ENCODE data around the gene FNIP1.
"Not testable (repeated sequence)": the region's sequence is repeated elsewhere in the genome, so short reads cannot be mapped to it uniquely, and the experiment has no call there.

FNIP1 gene

GRCh38 chr5:131790550-131790949 is 6.3 kb downstream of the FNIP1 start:
- intact Hi-C loops (cut with DNase I), result no loop called here
- no peak for DNase-seq

DNA sequence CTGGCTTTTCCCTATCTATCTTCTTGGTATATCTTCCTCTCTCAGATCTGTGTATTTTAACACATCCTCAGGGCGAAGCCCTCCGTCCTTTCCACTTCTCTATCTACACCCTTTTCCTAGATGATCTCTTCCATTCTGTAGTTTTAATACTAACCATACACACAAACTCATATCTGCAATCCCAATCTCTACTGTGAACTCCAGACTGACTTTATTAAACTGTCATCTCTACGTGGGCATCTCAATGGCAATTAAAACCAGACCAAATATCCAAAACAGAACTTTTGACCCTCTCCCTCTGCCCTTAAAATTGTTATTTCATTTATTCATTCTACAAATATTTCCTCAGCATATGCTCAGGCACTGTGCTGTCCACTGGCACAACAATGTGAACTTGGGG is 7.1 kb downstream of the FNIP1 start:
- no peak for DNase-seq
- intact Hi-C loops (cut with DNase I), result no loop called here

DNA sequence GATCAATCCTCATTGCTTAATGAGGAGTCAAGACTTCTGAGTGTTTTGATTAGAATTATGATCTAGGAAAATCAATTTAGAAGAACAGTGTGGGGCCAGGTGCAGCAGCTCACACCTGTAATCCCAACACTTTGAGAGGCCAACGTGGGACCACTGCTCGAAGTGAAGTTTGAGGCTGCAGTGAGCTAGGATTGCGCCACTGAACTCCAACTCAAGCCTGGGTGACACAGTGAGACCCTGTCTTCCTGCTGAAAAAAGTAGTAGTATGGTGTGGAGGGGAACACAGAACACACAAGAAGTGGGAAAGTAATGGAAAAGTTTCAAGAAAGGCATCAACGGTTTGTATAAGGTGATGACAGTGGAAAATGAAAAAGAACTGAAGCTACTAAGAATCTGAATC is 9.1 kb downstream of the FNIP1 start:
- no peak for DNase-seq

GRCh38 chr5:131786900-131787692 is 9.7 kb downstream of the FNIP1 start:
- intact Hi-C loops (cut with DNase I), result no loop called here
- no peak for DNase-seq

More for the DNA sequence above, 9.1 kb downstream of the FNIP1 start:
- intact Hi-C loops (cut with DNase I), result no loop called here

DNA sequence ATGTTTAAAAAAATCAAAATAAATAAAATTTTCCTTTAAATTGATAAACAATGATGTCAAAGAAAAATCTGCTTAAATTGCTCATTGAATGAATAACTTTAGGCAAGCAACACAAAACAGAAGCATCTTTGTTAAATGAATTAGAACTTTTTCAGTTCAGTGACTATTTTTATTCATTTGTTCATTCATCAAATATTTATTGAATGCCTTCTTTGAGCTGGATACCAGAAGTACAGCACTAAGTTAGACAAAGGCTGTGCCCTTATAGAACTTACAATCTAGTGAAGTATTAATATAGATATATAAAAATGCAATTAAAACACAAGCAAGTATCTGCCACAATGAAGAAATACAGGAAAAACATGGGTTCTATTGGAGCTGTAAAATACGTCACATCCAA is 10.8 kb downstream of the FNIP1 start:
- intact Hi-C loops (cut with DNase I), result no loop called here
- no peak for DNase-seq

DNA sequence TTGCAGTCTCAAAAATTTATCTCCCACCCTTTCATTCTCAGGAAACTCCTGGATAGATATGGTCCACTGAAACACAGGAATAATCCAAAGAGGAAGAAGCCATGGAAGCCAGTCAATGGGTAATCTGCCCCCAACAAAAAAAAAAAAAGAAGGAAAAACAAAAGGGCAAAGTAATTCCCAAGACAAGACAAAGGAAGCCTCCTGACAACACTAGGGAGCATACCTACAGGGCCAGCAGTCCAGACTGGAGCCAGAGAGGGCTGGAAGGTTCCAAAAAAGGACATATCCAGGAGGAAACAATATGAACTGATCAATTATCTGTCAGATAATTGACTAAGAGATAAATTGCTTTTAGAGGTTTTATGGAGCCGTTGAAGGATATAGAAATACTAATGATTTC is 12.9 kb downstream of the FNIP1 start:
- DNase-seq, result no peak
- intact Hi-C loops (cut with DNase I), result no loop called here

DNA sequence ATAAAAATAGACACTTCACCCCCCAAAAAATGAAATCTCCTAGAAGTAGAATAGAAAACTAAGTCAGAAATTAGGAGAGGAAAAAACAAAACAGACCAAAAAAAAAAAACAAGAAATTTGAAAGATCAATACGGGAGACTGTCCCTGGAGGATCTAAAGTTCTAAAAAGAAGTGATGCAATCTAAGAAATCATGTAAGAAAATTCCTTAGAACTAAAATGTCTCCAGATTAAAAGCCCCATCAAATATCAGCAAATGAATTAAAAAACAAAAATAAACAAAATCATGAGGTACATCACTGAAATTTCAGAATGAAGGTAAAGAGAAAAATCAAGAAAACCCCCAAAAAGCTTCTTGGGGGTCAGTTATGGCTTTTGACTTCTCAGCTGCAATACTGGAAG is 13.5 kb downstream of the FNIP1 start:
- no peak for DNase-seq
- intact Hi-C loops (cut with DNase I), result no loop called here

DNA sequence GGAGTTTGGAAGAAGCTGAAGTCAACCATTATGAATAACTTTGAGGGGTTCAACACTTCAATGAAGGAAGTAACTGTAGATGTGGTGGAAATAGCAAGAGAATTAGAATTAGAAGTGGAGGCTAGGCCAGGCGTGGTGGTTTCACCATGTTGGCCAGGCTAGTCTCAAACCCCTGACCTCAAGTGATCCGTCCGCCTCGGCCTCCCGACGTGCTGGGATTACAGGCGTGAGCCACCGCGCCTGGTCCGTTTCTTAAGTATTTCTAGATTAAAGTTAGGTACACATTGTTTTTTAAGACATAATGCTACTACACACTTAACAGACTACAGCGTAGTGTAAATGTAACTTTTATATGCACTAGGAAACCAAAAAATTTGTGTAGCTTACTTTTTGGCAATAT is 14.1 kb downstream of the FNIP1 start:
- intact Hi-C loops (cut with DNase I), result no loop called here

DNA sequence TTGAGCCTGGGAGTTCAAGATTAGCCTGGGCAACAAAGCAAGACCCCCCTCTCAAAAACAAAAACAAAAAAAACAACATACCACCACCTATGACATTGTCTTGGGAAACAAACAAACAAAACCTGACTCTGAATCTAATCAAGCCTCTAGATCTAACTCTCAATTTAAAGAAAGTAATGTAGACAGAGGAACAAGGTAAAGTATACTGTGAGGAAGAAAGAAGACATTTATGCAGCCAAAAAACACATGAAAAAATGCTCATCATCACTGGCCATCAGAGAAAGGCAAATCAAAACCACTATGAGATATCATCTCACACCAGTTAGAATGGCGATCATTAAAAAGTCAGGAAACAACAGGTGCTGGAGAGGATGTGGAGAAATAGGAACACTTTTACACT is 18.7 kb downstream of the FNIP1 start:
- intact Hi-C loops (cut with DNase I); DNase-seq: not testable (repeated sequence)

More for the DNA sequence above, 14.1 kb downstream of the FNIP1 start:
- DNase-seq, result no peak

DNA sequence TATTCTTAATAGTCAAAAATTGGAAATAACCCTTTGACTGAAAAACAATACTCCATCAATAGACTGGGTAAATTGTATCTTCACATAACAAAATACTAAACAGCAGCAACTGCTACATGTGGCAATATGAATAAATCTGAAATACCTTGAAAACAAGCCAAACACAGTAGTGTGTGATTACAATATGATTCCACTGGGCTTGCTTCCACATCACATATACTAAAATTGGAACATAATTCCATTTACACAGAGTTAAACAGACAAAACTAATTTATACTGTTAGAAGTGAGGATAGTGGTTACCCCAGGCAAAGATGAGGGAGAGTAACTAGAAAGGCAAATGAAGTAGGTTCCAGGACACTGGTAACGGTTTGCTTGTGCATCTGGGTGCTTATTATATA is 20.4 kb downstream of the FNIP1 start:
- intact Hi-C loops (cut with DNase I), result no loop called here
- DNase-seq, result no peak

DNA sequence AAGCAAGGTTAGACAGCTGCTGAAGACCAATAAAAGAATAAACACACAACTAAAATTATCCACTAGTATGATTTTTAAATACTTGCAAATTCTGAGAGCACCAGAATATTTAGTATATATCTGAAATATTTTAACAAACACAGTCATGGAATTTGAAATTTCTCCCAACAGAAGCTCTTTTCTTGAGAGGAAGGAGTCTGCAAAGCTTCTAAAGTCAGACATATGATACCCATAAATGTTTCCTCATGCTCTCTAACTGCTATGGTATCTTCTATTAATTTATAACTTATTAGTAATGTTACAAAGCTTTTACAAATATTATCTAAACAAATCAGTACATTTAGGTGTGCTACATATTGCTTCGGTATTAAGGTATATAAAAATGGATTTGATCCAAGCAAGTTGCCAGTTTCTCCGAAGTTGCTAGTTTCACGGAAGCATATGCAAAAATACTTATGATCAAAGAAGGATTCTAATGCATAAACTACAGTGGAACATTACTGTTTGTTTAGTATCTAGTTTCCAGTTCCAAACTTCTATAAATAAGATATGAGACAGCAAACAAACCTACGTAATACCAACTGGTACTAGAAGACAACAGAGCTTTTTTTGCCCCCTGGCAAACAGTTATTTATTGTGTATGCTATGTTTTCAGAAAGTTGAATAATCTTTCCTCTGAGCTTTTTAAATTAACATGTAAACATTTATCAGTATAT is 22.0 kb downstream of the FNIP1 start:
- no peak for DNase-seq
- intact Hi-C loops (cut with DNase I), result no loop called here

- DNase-seq, result peak in 39 of 42 donors; percentile 4 to 86 (median 54)
- intact Hi-C loops (cut with DNase I), result no loop called here
Observed at GRCh38 chr5:131773805-131774204, 23.0 kb downstream of the FNIP1 start.

DNA sequence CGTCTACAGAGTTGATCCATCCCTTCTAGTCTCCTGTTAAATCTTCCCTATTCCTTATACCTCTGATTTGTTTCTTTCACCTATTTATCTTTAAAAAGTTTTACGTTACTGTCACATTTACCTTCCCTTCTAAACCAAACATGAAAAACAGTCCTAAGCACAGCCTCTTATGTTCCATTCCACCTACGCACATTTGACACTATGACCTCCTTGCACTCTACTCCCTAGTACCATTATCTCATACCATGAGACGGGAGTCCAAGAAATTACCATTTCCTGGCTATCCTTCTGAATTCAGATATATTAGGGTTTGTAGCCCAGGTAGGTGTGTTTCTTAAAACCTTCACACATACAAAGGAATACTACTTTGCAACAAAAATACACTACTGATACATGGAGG is 25.1 kb downstream of the FNIP1 start:
- intact Hi-C loops (cut with DNase I), result no loop called here
- no peak for DNase-seq

DNA sequence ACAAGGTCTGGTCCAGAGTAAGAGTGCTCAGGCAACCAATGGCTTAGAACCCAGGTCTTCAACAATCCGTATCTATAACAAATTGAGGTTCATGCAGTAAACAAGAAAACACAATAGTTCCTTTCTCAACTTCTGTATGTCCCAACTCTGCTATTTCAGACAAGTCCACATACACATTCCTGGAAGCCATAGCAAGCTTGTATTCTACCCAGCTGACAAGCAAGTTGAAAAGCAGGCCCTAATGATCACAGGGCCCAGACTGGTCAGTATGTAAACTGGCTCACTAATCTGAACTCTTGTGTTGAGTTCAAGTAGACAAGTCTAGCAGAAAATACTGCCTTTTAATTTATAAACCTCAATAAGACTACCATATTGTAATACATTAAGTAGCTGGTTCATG is 26.9 kb downstream of the FNIP1 start:
- intact Hi-C loops (cut with DNase I), result no loop called here
- no peak for DNase-seq

- intact Hi-C loops (cut with DNase I), result no loop called here
- no peak for DNase-seq
Observed at GRCh38 chr5:131769336-131769735, 27.5 kb downstream of the FNIP1 start.

DNA sequence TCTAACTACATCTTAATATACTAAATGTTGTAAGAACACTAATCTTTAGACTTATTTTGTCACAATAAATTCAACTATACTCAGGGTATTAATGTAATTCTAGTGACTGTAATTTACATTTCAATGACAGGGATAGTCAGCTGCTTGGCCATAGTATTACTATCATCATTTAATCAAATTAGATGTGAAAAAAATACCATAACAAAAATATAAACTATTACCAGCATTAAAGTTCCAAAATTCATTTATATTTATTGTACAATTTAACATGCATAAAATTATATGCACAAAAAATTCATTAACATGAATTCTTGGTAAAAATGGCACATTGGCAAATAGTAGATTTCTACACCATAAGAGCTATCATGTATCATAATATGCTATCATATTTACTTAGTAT is 28.9 kb downstream of the FNIP1 start:
- intact Hi-C loops (cut with DNase I), result no loop called here

DNA sequence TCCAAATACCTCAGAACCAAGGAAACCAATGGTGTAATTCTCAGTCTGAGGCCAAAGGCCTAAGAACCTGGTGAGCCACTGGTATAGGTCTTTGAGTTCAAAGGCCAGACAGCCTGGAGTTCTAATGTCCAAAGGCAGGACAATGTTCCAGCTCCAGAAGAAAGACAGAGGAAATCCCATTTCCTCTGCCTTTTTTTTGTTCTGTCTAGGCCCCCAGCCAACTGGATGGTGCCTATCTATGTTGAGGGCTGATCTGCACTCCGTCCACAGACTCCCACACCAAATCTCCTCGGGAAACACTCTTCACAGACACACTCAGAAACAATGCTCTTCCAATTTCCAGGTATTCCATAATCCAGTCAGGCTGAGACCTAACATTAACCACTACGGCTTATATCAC is 30.1 kb downstream of the FNIP1 start:
- DNase-seq, result no peak
- intact Hi-C loops (cut with DNase I), result no loop called here

More for the DNA sequence above, 28.9 kb downstream of the FNIP1 start:
- DNase-seq, result no peak

DNA sequence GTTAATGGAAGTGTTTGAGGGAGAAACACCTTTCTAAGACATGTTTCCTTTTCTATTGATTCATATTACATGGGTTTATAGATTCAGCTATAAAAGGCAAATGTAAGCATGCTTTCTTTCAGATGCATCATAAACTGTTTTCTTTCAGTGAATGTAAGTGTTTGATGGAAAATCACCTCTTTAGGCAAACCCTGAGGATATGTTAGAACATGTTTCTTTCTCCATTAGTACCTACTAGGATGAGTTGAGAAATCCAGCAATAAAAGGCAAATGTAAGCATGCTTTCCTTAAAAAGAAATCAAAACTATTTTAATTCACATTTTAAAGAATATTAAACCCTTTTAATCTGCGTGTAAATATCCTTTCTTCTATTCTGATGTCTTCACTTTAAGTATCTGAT is 31.6 kb downstream of the FNIP1 start:
- intact Hi-C loops (cut with DNase I), result no loop called here
- DNase-seq, result no peak

- intact Hi-C loops (cut with DNase I), result no loop called here
- no peak for DNase-seq
Observed at GRCh38 chr5:131763968-131764367, 32.8 kb downstream of the FNIP1 start.

GRCh38 chr5:131760793-131761192 is 36.0 kb downstream of the FNIP1 start:
- intact Hi-C loops (cut with DNase I), result no loop called here

DNA sequence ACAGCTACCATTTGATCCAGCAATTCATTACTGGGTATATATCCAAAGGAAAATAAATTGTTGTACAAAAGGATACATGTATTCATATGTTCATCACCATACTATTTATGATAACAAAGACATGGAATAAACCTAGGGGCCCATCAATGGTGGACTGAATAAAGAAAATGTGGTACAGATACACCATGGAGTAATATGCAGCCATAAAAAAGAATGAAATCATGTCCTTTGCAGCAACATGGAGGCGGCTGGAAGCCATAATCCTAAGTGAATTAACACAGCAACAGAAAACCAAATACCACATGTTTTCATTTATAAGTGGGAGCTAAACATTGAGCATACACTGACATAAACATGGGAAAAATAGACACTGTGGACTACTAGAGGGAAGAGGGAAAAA is 37.1 kb downstream of the FNIP1 start:
- intact Hi-C loops (cut with DNase I), result no loop called here
- DNase-seq, result no peak

More at GRCh38 chr5:131760793-131761192, 36.0 kb downstream of the FNIP1 start:
- no peak for DNase-seq
